ENCODE measurements around the gene CIBAR2. TPM values are rescaled to one million over a fixed set of nuclear protein-coding genes. Genes with fewer than 3 reads are reported as not detected.

CIBAR2 gene
- total and polyA plus RNA-seq, 2 experiments from 2014 or later: not detected

- TF ChIP-seq, protein P1, sequence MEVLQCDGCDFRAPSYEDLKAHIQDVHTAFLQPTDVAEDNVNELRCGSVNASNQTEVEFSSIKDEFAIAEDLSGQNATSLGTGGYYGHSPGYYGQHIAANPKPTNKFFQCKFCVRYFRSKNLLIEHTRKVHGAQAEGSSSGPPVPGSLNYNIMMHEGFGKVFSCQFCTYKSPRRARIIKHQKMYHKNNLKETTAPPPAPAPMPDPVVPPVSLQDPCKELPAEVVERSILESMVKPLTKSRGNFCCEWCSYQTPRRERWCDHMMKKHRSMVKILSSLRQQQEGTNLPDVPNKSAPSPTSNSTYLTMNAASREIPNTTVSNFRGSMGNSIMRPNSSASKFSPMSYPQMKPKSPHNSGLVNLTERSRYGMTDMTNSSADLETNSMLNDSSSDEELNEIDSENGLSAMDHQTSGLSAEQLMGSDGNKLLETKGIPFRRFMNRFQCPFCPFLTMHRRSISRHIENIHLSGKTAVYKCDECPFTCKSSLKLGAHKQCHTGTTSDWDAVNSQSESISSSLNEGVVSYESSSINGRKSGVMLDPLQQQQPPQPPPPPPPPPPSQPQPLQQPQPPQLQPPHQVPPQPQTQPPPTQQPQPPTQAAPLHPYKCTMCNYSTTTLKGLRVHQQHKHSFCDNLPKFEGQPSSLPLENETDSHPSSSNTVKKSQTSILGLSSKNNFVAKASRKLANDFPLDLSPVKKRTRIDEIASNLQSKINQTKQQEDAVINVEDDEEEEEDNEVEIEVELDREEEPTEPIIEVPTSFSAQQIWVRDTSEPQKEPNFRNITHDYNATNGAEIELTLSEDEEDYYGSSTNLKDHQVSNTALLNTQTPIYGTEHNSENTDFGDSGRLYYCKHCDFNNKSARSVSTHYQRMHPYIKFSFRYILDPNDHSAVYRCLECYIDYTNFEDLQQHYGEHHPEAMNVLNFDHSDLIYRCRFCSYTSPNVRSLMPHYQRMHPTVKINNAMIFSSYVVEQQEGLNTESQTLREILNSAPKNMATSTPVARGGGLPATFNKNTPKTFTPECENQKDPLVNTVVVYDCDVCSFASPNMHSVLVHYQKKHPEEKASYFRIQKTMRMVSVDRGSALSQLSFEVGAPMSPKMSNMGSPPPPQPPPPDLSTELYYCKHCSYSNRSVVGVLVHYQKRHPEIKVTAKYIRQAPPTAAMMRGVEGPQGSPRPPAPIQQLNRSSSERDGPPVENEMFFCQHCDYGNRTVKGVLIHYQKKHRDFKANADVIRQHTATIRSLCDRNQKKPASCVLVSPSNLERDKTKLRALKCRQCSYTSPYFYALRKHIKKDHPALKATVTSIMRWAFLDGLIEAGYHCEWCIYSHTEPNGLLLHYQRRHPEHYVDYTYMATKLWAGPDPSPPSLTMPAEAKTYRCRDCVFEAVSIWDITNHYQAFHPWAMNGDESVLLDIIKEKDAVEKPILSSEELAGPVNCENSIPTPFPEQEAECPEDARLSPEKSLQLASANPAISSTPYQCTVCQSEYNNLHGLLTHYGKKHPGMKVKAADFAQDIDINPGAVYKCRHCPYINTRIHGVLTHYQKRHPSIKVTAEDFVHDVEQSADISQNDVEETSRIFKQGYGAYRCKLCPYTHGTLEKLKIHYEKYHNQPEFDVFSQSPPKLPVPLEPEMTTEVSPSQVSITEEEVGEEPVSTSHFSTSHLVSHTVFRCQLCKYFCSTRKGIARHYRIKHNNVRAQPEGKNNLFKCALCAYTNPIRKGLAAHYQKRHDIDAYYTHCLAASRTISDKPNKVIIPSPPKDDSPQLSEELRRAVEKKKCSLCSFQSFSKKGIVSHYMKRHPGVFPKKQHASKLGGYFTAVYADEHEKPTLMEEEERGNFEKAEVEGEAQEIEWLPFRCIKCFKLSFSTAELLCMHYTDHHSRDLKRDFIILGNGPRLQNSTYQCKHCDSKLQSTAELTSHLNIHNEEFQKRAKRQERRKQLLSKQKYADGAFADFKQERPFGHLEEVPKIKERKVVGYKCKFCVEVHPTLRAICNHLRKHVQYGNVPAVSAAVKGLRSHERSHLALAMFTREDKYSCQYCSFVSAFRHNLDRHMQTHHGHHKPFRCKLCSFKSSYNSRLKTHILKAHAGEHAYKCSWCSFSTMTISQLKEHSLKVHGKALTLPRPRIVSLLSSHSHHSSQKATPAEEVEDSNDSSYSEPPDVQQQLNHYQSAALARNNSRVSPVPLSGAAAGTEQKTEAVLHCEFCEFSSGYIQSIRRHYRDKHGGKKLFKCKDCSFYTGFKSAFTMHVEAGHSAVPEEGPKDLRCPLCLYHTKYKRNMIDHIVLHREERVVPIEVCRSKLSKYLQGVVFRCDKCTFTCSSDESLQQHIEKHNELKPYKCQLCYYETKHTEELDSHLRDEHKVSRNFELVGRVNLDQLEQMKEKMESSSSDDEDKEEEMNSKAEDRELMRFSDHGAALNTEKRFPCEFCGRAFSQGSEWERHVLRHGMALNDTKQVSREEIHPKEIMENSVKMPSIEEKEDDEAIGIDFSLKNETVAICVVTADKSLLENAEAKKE (CRISPR knock-in tag; IDR thresholded peaks at IDR 0.05): no peak
- TF ChIP-seq ZNF331 (CRISPR knock-in tag; IDR thresholded peaks at IDR 0.05; ENCODE audit: low read depth) (no peak), JUNB (IDR thresholded peaks at IDR 0.05; ENCODE audit: unreplicated experiment) (no peak), NANOG (IDR thresholded peaks at IDR 0.05; ENCODE audit: borderline replicate concordance) (no peak), CREB1 (CRISPR knock-in tag; IDR thresholded peaks at IDR 0.05; ENCODE audit: low read depth) (no peak), ETS1 (IDR thresholded peaks at IDR 0.05) (no peak), POLR2AphosphoS5 (IDR thresholded peaks at IDR 0.05; ENCODE audit: low read depth) (no peak), REST (IDR thresholded peaks at IDR 0.05; ENCODE audit: unreplicated experiment) (no peak), EZH2 (IDR thresholded peaks at IDR 0.05; ENCODE audit: low read depth, unreplicated experiment) (no peak), EZH2phosphoT487 (IDR thresholded peaks at IDR 0.05; ENCODE audit: unreplicated experiment) (no peak), ZNF114 (CRISPR knock-in tag; IDR thresholded peaks at IDR 0.05) (no peak)
Observed at GRCh38 chr16:85152414-85153030, 40.2 kb upstream of the CIBAR2 start (continued).
